ENCODE data around the gene ANKRD40.

DNA sequence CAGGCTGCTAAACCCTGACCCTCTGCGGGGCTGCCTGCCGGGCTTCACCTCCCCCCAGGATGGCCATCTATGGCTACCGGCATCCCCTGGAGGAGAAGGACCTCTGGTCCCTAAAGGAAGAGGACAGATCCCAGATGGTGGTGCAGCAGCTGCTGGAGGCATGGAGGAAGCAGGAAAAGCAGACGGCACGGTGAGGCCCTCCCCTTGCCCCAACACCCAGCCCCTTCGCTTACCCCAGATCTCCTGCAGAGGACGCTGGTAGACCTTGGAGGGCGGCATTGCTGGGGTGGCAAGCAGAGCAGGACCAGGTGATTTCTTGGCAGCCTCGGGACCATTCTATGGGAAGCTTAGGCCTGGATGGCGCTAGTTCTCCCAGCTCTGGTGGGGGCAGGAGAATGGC lies 48.5 kb downstream of the ANKRD40 start:
- TF ChIP-seq CTCF (IDR thresholded peaks at IDR 0.05; ENCODE audit: low read depth, low read length) (no peak), EZH2phosphoT487 (IDR thresholded peaks at IDR 0.05; ENCODE audit: low read depth) (no peak)

Measured in OCI-LY3 (cell line).